DOHH2 (cell line): ENCODE measurements around the gene MACROH2A2.

Source experiments
- H3F3A ChIP-seq: fragments of 200-600 bp; sonication (generic), shearing (Covaris generic); 2 replicates; pipeline ENCODE4 v1.6.0; 2016; ENCODE audit warnings: antibody characterized with exemption, mild to moderate bottlenecking; ENCODE audit not compliant: control insufficient read depth, insufficient read depth
- H3K27ac ChIP-seq: fragments of 200-600 bp; sonication (generic); 2 replicates; pipeline ENCODE4 v1.5.1; 2014; ENCODE audit warnings: low read depth, mild to moderate bottlenecking, low read length, moderate library complexity
- H3K27me3 ChIP-seq: fragments of 200-600 bp; sonication (generic); 2 replicates; pipeline ENCODE4 v1.6.1; 2014; ENCODE audit warnings: mild to moderate bottlenecking, low read length, mixed read lengths; ENCODE audit not compliant: control insufficient read depth
- H3K36me3 ChIP-seq: fragments of 200-600 bp; sonication (generic); 2 replicates; pipeline ENCODE4 v1.6.1; 2014; ENCODE audit warnings: mild to moderate bottlenecking, low read length, moderate library complexity, mixed read lengths; ENCODE audit not compliant: control insufficient read depth
- H3K4me1 ChIP-seq: fragments of 200-600 bp; sonication (generic); 2 replicates; pipeline ENCODE4 v1.6.1; 2014; ENCODE audit warnings: mild to moderate bottlenecking, low read length, mixed read lengths; ENCODE audit not compliant: control insufficient read depth
- H3K4me2 ChIP-seq: fragments of 200-600 bp; sonication (generic); 2 replicates; pipeline ENCODE4 v1.6.0; 2014; ENCODE audit warnings: mild to moderate bottlenecking, low read length, moderate library complexity
- H3K4me3 ChIP-seq: fragments of 200-600 bp; sonication (generic); 2 replicates; pipeline ENCODE4 v1.5.1; 2014; ENCODE audit warnings: mild to moderate bottlenecking, low read length, mixed read lengths
- H3K79me2 ChIP-seq: fragments of 200-600 bp; sonication (generic); 2 replicates; pipeline ENCODE4 v1.6.1; 2014; ENCODE audit warnings: mild to moderate bottlenecking, low read length, mixed read lengths; ENCODE audit not compliant: control insufficient read depth
- H3K9me2 ChIP-seq: fragments of 200-600 bp; sonication (generic); replicated peaks from 2 replicates; pipeline ENCODE4 v1.6.1; 2014; ENCODE audit warnings: mild to moderate bottlenecking, low read length, mixed read lengths; ENCODE audit not compliant: control insufficient read depth
- H3K9me3 ChIP-seq: fragments of 200-600 bp; sonication (generic); 2 replicates; pipeline ENCODE4 v1.6.1; 2014; ENCODE audit warnings: antibody characterized with exemption, low read length, mixed read lengths; ENCODE audit not compliant: control insufficient read depth, insufficient read depth
- H4K20me1 ChIP-seq: fragments of 200-600 bp; sonication (generic); 2 replicates; pipeline ENCODE4 v1.6.0; 2014; ENCODE audit warnings: low read depth, mild to moderate bottlenecking, antibody characterized with exemption, low read length, moderate library complexity; ENCODE audit not compliant: control insufficient read depth, insufficient read depth
- EZH2phosphoT487 ChIP-seq: fragments of 200-600 bp; sonication (generic); IDR thresholded peaks from 2 replicates; pipeline ENCODE4 v1.6.1; 2017; ENCODE audit warnings: borderline replicate concordance, mild to moderate bottlenecking, antibody characterized with exemption, low read length, moderate library complexity, mixed read lengths
- TF ChIP-seq, protein P1 (sequence below): fragments of 200-600 bp; sonication (generic); IDR thresholded peaks from one replicate; pipeline ENCODE4 v1.5.1; 2014; ENCODE audit warnings: antibody characterized with exemption, mild to moderate bottlenecking, low read depth, low read length; ENCODE audit not compliant: poor library complexity, severe bottlenecking

Gene MACROH2A2

DNA sequence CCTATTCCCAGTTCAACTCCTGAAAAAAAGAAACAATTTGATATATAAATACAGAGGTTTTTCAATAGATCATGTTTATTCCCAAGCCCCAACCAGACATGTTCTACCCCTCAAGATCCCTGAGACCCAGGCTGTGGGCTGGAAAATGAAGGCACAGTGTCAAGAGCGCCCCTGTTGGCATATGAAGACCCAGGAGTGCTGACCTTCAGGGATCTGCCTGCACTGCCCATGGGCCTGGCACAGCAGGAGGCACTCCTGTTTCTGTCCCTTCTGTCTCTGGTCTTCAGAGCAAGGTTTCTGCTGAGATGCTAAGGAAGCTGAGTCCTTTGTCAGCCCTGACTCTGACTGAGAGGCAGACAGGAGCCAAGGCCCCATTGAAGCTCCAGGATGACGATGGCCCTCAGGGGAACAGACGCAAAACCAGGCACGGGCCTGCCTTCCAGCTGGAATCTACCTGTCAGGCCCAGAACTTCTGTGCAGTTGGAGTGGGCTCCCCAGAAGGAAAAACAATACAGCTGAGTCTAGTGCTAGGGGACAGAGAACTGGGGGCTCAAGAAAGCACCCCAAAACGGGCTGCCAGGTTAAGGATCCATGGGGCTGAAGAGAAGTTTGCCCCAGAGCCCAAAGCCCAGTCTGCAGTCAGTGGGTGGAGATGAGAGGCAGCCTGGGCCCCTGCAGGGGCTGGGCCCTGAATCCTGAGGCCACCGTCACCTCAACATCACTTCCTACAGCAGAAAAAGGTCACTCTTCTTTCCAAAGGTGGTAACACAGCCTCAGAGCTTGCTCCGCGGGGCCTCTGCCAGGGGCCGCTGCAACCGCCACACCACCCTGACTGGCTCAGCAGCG, 86.7 kb downstream of the MACROH2A2 start:
- Histone ChIP-seq H4K20me1 (0 out of 2 replicates have a peak, but pooled peaks cover 3% of the 10 kb centered on the region), H3K36me3 (peaks cover 40% of the 10 kb centered on the region), H3K27ac (no peak overlapping the region), H3K79me2 (peaks cover 21% of the 10 kb centered on the region), H3K4me2 (no peak overlapping the region), H3K27me3 (no peaks in the 10 kb centered on the region), H3F3A (peaks cover 13% of the 10 kb centered on the region), H3K9me3 (no peaks in the 10 kb centered on the region), H3K4me3 (no peak overlapping the region), H3K9me2 (no peaks in the 10 kb centered on the region), H3K4me1 (peaks cover 2% of the 10 kb centered on the region)
- TF ChIP-seq EZH2phosphoT487 = no peak
- TF ChIP-seq, protein P1, sequence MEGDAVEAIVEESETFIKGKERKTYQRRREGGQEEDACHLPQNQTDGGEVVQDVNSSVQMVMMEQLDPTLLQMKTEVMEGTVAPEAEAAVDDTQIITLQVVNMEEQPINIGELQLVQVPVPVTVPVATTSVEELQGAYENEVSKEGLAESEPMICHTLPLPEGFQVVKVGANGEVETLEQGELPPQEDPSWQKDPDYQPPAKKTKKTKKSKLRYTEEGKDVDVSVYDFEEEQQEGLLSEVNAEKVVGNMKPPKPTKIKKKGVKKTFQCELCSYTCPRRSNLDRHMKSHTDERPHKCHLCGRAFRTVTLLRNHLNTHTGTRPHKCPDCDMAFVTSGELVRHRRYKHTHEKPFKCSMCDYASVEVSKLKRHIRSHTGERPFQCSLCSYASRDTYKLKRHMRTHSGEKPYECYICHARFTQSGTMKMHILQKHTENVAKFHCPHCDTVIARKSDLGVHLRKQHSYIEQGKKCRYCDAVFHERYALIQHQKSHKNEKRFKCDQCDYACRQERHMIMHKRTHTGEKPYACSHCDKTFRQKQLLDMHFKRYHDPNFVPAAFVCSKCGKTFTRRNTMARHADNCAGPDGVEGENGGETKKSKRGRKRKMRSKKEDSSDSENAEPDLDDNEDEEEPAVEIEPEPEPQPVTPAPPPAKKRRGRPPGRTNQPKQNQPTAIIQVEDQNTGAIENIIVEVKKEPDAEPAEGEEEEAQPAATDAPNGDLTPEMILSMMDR = no peak

DNA sequence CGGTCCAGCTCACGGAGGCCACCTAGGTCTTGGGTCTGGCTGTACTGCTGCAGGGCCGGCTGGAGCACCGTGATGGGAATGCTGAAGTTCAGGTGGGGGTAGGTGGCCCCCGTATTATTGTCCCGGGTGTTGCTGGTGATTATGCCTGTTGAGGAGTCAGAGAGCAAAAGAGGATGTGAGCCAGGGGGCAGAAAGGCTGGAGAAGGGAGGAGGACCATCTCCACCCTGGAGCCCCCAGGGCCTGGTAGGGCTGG, 87.3 kb downstream of the MACROH2A2 start:
- Histone ChIP-seq H3K4me1 (peaks cover 8% of the 10 kb centered on the region), H3K79me2 (peaks cover 26% of the 10 kb centered on the region), H3K27me3 (no peaks in the 10 kb centered on the region), H3F3A (peaks cover 10% of the 10 kb centered on the region), H4K20me1 (0 out of 2 replicates have a peak, but pooled peaks cover 6% of the 10 kb centered on the region), H3K4me2 (no peak overlapping the region), H3K4me3 (no peak overlapping the region), H3K27ac (no peak overlapping the region), H3K36me3 (peaks cover 45% of the 10 kb centered on the region), H3K9me2 (no peaks in the 10 kb centered on the region), H3K9me3 (no peaks in the 10 kb centered on the region)
- TF ChIP-seq, protein P1 = no peak
- TF ChIP-seq EZH2phosphoT487 = no peak

DNA sequence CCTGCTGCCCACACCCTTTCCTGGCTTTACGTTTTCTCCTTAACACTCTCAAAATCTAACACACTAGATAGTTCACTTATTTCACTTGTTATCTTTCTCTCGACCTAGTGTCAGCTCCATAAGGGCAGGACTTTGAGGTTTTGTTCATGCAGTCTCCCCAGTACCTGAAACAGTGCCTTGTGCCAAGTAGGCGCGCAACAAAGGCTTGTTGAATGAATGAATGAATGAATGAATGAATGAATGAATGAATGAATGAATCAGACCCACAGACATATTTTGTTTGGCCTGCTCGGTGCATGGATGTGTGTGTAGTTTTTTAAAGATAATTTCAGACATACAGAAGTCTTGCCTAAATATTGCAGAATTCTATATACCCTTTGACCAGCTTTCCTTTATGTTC, 87.7 kb downstream of the MACROH2A2 start:
- Histone ChIP-seq H3F3A (peaks cover 10% of the 10 kb centered on the region), H4K20me1 (0 out of 2 replicates have a peak, but pooled peaks cover 6% of the 10 kb centered on the region), H3K4me2 (no peak overlapping the region), H3K9me2 (no peaks in the 10 kb centered on the region), H3K27ac (no peak overlapping the region), H3K36me3 (peaks cover 49% of the 10 kb centered on the region), H3K4me3 (no peak overlapping the region), H3K4me1 (peaks cover 12% of the 10 kb centered on the region), H3K27me3 (no peaks in the 10 kb centered on the region), H3K9me3 (no peaks in the 10 kb centered on the region), H3K79me2 (peaks cover 30% of the 10 kb centered on the region)
- TF ChIP-seq EZH2phosphoT487 = no peak
- TF ChIP-seq, protein P1 = no peak
